HepG2 (cell line): ENCODE measurements around the gene ZNF384. TPM values are rescaled to one million over a fixed set of nuclear protein-coding genes. Genes with fewer than 3 reads are reported as not detected.

Experiments
- ATAC-seq: fragments of 200-7000 bp; cut with Tn5 transposase; 3 replicates; pipeline ENCODE4 v1.9.1; 2020; ENCODE audit warnings: mild to moderate bottlenecking, moderate library complexity
- BruUV-seq: library from RNA; stranded (reverse); fragments of 400-500 nt; replicated peaks from 2 replicates; lab custom pipeline; 2021; lab: Mats Ljungman, UMichigan
- CTCF ChIA-PET: fragments of 300-600 bp; formaldehyde crosslinking; extraction: SDS; loops from one replicate; lab custom pipeline; 2021; ENCODE audit warnings: low total read pairs, inconsistent platforms, low intra/inter-chr PET ratio; lab: Yijun Ruan, JAX
- POLR2A ChIA-PET: fragments of 350-600 bp; sonication (Branson Sonifier 250); formaldehyde crosslinking; loops from one replicate; lab custom pipeline; 2020; ENCODE audit warnings: antibody characterized with exemption, inconsistent platforms; lab: Yijun Ruan, JAX
- DNase-seq: peaks from one replicate; pipeline ENCODE4 v3.0.0-alpha.2; 2015; ENCODE audit warnings: low spot score
- FAIRE-seq: peaks from 3 replicates; lab custom pipeline; 2011; peaks lifted over from hg19 to GRCh38; lab: Jason Lieb, UNC
- H2AFZ ChIP-seq: one replicate; pipeline ENCODE4 v1.6.1; 2011; ENCODE audit warnings: low read length, inconsistent platforms
- H3K27ac ChIP-seq: fragments of 300-600 bp; 3 replicates; pipeline ENCODE4 v1.8.0; 2011; ENCODE audit warnings: mixed run types, mild to moderate bottlenecking, mixed read lengths, low read length, inconsistent platforms; ENCODE audit not compliant: insufficient read depth; ENCODE audit errors: extremely low read length
- H3K27me3 ChIP-seq, 2 experiments: fragments of 200-600 bp in 1 of 2; 2 replicates in 1 of 2; 3 replicates in 1 of 2; pipeline versions ENCODE4 v1.6.0 to v1.8.0; 2011; ENCODE audit warnings: low read length in 2 of 2, mild to moderate bottlenecking in 2 of 2, moderate library complexity in 2 of 2, inconsistent platforms in 1 of 2; ENCODE audit not compliant: insufficient read depth in 2 of 2, control insufficient read depth in 1 of 2
- H3K36me3 ChIP-seq, 2 experiments: fragments of 200-600 bp in 1 of 2; replicated peaks in 1 of 2; 2 replicates in 1 of 2; 3 replicates in 1 of 2; pipeline versions ENCODE4 v1.5.1 to v1.8.0; 2011; ENCODE audit warnings: low read length in 2 of 2, inconsistent platforms in 1 of 2; ENCODE audit not compliant: insufficient read depth in 2 of 2, control insufficient read depth in 1 of 2
- H3K4me1 ChIP-seq: 2 replicates; pipeline ENCODE4 v1.5.1; 2012; ENCODE audit warnings: low read length, inconsistent platforms; ENCODE audit not compliant: insufficient read depth
- H3K4me2 ChIP-seq: 2 replicates; pipeline ENCODE4 v1.6.0; 2011; ENCODE audit warnings: low read depth, low read length, inconsistent platforms
- H3K4me3 ChIP-seq, 3 experiments: fragments of 200-600 bp in 1 of 3; sonication (generic), shearing (Covaris generic) in 1 of 3; replicated peaks in 1 of 3; 2 replicates each; pipeline ENCODE4 v1.5.1; 2011 to 2016; ENCODE audit warnings: low read length in 3 of 3, inconsistent platforms in 2 of 3, low read depth in 2 of 3, mild to moderate bottlenecking in 2 of 3, control low read depth in 1 of 3, mixed read lengths in 1 of 3; ENCODE audit not compliant: insufficient read depth in 1 of 3
- H3K79me2 ChIP-seq: one replicate; pipeline ENCODE4 v1.6.1; 2011; ENCODE audit warnings: low read length, inconsistent platforms; ENCODE audit not compliant: insufficient read depth
- H3K9ac ChIP-seq: 2 replicates; pipeline ENCODE4 v1.6.0; 2011; ENCODE audit warnings: mild to moderate bottlenecking, low read depth, low read length, inconsistent platforms; ENCODE audit not compliant: insufficient read depth
- H3K9me3 ChIP-seq: 2 replicates; pipeline ENCODE4 v1.5.1; 2012; ENCODE audit warnings: mild to moderate bottlenecking, low read length
- H4K20me1 ChIP-seq: 2 replicates; pipeline ENCODE4 v1.6.0; 2011; ENCODE audit warnings: inconsistent platforms, mild to moderate bottlenecking, low read length, moderate library complexity; ENCODE audit not compliant: insufficient read depth
- EP300 ChIP-seq, 3 experiments: sonication (generic) in 1 of 3; formaldehyde crosslinking in 1 of 3; IDR thresholded peaks; 2 replicates each; pipeline versions ENCODE4 v1.5.1 to v1.6.1; 2011 to 2020; ENCODE audit warnings: low read depth in 2 of 3, low read length in 2 of 3, borderline replicate concordance in 1 of 3, improper control_type of control experiment in 1 of 3, mild to moderate bottlenecking in 1 of 3, missing genetic modification reagents in 1 of 3, moderate library complexity in 1 of 3
- MYNN ChIP-seq: sonication (generic); formaldehyde crosslinking; IDR thresholded peaks from 2 replicates; pipeline ENCODE4 v1.4.0; 2020; ENCODE audit warnings: mild to moderate bottlenecking, low read depth, missing genetic modification reagents
- SNAPC2 ChIP-seq: sonication (generic); formaldehyde crosslinking; IDR thresholded peaks from 2 replicates; pipeline ENCODE4 v1.8.1; 2022; ENCODE audit warnings: mild to moderate bottlenecking, missing genetic modification reagents
- THYN1 ChIP-seq: sonication (generic); formaldehyde crosslinking; IDR thresholded peaks from 2 replicates; pipeline ENCODE4 v1.8.1; 2023; ENCODE audit warnings: low read depth, mild to moderate bottlenecking, moderate library complexity, missing genetic modification reagents, borderline replicate concordance
- ZEB1 ChIP-seq: IDR thresholded peaks from 2 replicates; pipeline ENCODE4 v1.6.1; 2012; ENCODE audit warnings: mild to moderate bottlenecking, low read depth, inconsistent platforms; ENCODE audit not compliant: insufficient replicate concordance
- ZNF33B ChIP-seq: sonication (generic); formaldehyde crosslinking; IDR thresholded peaks from 2 replicates; pipeline ENCODE4 v1.5.1; 2020; ENCODE audit warnings: mild to moderate bottlenecking, missing genetic modification reagents
- ZNF350 ChIP-seq: sonication (generic); formaldehyde crosslinking; IDR thresholded peaks from 2 replicates; pipeline ENCODE4 v1.4.0; 2020; ENCODE audit warnings: mild to moderate bottlenecking, low read depth, missing genetic modification reagents, borderline replicate concordance
- ZNF496 ChIP-seq: sonication (generic); formaldehyde crosslinking; IDR thresholded peaks from 2 replicates; pipeline ENCODE4 v1.8.1; 2023; ENCODE audit warnings: mild to moderate bottlenecking, moderate library complexity, missing genetic modification reagents; ENCODE audit not compliant: insufficient replicate concordance
- ZNF614 ChIP-seq: IDR thresholded peaks from 2 replicates; pipeline ENCODE4 v1.6.1; 2018; ENCODE audit warnings: missing biosample characterization, missing genetic modification reagents, inconsistent platforms, borderline replicate concordance
- WGBS: methylation state at CpG from one replicate; pipeline ENCODE4 v1.1.6; 2017; ENCODE audit warnings: low lambda C conversion rate; 5-methylcytosine and 5-hydroxymethylcytosine counted together
- in situ Hi-C: cut with HindIII; loops from 2 replicates; pipeline ENCODE4 v1.10.0; 2017; ENCODE audit warnings: low pct_unique_long_range_greater_than_20kb; ENCODE audit not compliant: extremely low pct_ligation_motif_present
- intact Hi-C: fragments of 100-400 bp; cut with micrococcal nuclease; formaldehyde crosslinking; loops from one replicate; pipeline ENCODE4 v1.10.0; 2022; ENCODE audit not compliant: unreplicated experiment
- polyA plus RNA-seq, 8 experiments: library from polyadenylated mRNA; depleted of rRNA in 3 of 8; stranded (reverse) in 7 of 8; unstranded in 1 of 8; fragments of >200 nt; fragmentation: Illumina TruSeq in 4 of 8; extraction: Trizol in 4 of 8; gene quantifications; 2 replicates each; pipeline versions ENCODE4 v1.2.1 to v1.2.3, GENCODE V29; 2011 to 2016; ENCODE audit warnings: low read depth in 4 of 8, missing spikeins in 1 of 8, mixed read lengths in 1 of 8; ENCODE audit not compliant: insufficient read depth in 1 of 8
- total RNA-seq, 5 experiments: library from RNA; depleted of rRNA; stranded (reverse); fragments of >200 nt; fragmentation: Illumina TruSeq; extraction: Trizol; gene quantifications; 2 replicates each; pipeline ENCODE4 v1.2.3, GENCODE V29; 2016; ENCODE audit warnings: low read depth in 1 of 5
- TF ChIP-seq, protein P1 (sequence below): sonication (generic); formaldehyde crosslinking; IDR thresholded peaks from 2 replicates; pipeline ENCODE4 v1.5.1; 2020; ENCODE audit warnings: mild to moderate bottlenecking, missing genetic modification reagents, moderate library complexity
- TF ChIP-seq, protein P2 (sequence below): sonication (generic); formaldehyde crosslinking; IDR thresholded peaks from 2 replicates; pipeline ENCODE4 v1.5.0; 2020; ENCODE audit warnings: mild to moderate bottlenecking, missing genetic modification reagents, borderline replicate concordance
- TF ChIP-seq, protein P3 (sequence below): sonication (generic); formaldehyde crosslinking; IDR thresholded peaks from 2 replicates; pipeline ENCODE4 v1.5.0; 2020; ENCODE audit warnings: mild to moderate bottlenecking, missing genetic modification reagents

ZNF384 gene
- total and polyA plus RNA-seq, 2 of the 13 experiments (the other 11 are each of a cell fraction or from before 2014, with no cell fraction given): 23.6 to 55.3 TPM

DNA sequence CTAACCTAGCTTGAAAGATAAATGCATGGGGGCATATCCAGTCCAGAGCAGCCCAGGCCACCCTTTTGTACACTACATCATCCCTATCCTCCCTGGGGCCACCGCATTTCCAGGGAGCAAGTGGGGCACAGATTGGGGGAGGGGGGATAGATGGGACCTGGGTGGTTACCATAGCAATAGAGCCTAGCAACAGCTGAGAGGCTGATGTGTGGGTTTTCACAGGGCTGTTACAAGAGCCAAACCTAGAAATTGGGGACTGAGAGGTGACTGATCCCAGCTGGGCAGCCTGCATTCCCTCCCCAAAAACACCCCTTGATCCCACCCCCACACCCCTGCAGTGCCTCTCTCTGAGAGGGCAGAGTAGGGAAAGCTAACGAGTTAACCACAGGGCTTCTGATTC, 3.7 kb upstream of the ZNF384 start:
- no peak overlapping the region for H3K4me2 ChIP-seq
- no peaks in the 10 kb centered on the region for H4K20me1 ChIP-seq
- H3K27ac ChIP-seq: no peak overlapping the region
- intact Hi-C loops (no loop called here), in situ Hi-C loops (no loop called here)
- DNase-seq (no peak), FAIRE-seq (no peak), ATAC-seq (no peak)
- no peak overlapping the region for H3K9ac ChIP-seq
- no peak overlapping the region for H2AFZ ChIP-seq
- H3K9me3 ChIP-seq: no peaks in the 10 kb centered on the region
- H3K27me3 ChIP-seq: peaks cover 3 to 28% of the 10 kb centered on the region in 2 experiments
- peaks cover 13% of the 10 kb centered on the region for H3K79me2 ChIP-seq
- WGBS: 49% methylated on average over 2 of the region's 2 CpGs
- no peaks in the 10 kb centered on the region for H3K36me3 ChIP-seq
- peaks cover 19% of the 10 kb centered on the region for H3K4me1 ChIP-seq
- no peak overlapping the region for H3K4me3 ChIP-seq
- ChIA-PET CTCF (no interaction called here), POLR2A (no interaction called here)
- no TSS peak for BruUV-seq
- no peak for TF ChIP-seq ZNF33B
- no peak for TF ChIP-seq EP300 (IDR thresholded peaks at IDR 0.05; ENCODE audit: low read depth in 2 of 2, low read length in 2 of 2)
- TF ChIP-seq EP300 (CRISPR knock-in tag; IDR thresholded peaks at IDR 0.05; ENCODE audit: borderline replicate concordance): no peak
- no peak for TF ChIP-seq MYNN (CRISPR knock-in tag)
- TF ChIP-seq ZEB1: no peak
- TF ChIP-seq, protein P1, sequence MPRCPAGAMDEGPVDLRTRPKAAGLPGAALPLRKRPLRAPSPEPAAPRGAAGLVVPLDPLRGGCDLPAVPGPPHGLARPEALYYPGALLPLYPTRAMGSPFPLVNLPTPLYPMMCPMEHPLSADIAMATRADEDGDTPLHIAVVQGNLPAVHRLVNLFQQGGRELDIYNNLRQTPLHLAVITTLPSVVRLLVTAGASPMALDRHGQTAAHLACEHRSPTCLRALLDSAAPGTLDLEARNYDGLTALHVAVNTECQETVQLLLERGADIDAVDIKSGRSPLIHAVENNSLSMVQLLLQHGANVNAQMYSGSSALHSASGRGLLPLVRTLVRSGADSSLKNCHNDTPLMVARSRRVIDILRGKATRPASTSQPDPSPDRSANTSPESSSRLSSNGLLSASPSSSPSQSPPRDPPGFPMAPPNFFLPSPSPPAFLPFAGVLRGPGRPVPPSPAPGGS (CRISPR knock-in tag): no peak
- no peak for TF ChIP-seq ZNF614 (CRISPR knock-in tag)
- TF ChIP-seq ZNF350 (CRISPR knock-in tag): no peak
- no peak for TF ChIP-seq ZNF496
- TF ChIP-seq THYN1 (CRISPR knock-in tag): no peak
- TF ChIP-seq, protein P2, sequence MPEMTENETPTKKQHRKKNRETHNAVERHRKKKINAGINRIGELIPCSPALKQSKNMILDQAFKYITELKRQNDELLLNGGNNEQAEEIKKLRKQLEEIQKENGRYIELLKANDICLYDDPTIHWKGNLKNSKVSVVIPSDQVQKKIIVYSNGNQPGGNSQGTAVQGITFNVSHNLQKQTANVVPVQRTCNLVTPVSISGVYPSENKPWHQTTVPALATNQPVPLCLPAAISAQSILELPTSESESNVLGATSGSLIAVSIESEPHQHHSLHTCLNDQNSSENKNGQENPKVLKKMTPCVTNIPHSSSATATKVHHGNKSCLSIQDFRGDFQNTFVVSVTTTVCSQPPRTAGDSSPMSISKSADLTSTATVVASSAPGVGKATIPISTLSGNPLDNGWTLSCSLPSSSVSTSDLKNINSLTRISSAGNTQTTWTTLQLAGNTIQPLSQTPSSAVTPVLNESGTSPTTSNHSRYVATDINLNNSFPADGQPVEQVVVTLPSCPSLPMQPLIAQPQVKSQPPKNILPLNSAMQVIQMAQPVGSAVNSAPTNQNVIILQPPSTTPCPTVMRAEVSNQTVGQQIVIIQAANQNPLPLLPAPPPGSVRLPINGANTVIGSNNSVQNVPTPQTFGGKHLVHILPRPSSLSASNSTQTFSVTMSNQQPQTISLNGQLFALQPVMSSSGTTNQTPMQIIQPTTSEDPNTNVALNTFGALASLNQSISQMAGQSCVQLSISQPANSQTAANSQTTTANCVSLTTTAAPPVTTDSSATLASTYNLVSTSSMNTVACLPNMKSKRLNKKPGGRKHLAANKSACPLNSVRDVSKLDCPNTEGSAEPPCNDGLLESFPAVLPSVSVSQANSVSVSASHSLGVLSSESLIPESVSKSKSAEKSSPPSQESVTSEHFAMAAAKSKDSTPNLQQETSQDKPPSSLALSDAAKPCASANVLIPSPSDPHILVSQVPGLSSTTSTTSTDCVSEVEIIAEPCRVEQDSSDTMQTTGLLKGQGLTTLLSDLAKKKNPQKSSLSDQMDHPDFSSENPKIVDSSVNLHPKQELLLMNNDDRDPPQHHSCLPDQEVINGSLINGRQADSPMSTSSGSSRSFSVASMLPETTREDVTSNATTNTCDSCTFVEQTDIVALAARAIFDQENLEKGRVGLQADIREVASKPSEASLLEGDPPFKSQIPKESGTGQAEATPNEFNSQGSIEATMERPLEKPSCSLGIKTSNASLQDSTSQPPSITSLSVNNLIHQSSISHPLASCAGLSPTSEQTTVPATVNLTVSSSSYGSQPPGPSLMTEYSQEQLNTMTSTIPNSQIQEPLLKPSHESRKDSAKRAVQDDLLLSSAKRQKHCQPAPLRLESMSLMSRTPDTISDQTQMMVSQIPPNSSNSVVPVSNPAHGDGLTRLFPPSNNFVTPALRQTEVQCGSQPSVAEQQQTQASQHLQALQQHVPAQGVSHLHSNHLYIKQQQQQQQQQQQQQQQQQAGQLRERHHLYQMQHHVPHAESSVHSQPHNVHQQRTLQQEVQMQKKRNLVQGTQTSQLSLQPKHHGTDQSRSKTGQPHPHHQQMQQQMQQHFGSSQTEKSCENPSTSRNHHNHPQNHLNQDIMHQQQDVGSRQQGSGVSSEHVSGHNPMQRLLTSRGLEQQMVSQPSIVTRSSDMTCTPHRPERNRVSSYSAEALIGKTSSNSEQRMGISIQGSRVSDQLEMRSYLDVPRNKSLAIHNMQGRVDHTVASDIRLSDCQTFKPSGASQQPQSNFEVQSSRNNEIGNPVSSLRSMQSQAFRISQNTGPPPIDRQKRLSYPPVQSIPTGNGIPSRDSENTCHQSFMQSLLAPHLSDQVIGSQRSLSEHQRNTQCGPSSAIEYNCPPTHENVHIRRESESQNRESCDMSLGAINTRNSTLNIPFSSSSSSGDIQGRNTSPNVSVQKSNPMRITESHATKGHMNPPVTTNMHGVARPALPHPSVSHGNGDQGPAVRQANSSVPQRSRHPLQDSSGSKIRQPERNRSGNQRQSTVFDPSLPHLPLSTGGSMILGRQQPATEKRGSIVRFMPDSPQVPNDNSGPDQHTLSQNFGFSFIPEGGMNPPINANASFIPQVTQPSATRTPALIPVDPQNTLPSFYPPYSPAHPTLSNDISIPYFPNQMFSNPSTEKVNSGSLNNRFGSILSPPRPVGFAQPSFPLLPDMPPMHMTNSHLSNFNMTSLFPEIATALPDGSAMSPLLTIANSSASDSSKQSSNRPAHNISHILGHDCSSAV (CRISPR knock-in tag): no peak
- TF ChIP-seq, protein P3, sequence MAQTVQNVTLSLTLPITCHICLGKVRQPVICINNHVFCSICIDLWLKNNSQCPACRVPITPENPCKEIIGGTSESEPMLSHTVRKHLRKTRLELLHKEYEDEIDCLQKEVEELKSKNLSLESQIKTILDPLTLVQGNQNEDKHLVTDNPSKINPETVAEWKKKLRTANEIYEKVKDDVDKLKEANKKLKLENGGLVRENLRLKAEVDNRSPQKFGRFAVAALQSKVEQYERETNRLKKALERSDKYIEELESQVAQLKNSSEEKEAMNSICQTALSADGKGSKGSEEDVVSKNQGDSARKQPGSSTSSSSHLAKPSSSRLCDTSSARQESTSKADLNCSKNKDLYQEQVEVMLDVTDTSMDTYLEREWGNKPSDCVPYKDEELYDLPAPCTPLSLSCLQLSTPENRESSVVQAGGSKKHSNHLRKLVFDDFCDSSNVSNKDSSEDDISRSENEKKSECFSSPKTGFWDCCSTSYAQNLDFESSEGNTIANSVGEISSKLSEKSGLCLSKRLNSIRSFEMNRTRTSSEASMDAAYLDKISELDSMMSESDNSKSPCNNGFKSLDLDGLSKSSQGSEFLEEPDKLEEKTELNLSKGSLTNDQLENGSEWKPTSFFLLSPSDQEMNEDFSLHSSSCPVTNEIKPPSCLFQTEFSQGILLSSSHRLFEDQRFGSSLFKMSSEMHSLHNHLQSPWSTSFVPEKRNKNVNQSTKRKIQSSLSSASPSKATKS (CRISPR knock-in tag): no peak
- no peak for TF ChIP-seq SNAPC2 (CRISPR knock-in tag)
